Measurements from ENCODE around the gene NAA16. TPM values are rescaled to one million over a fixed set of nuclear protein-coding genes. Genes with fewer than 3 reads are reported as not detected.

NAA16 gene
- total RNA-seq, 1 experiment from 2014 or later = 8.2 TPM

GRCh38 chr13:41302743-41303142, 8.3 kb upstream of the NAA16 start:
- no peak for DNase-seq (ENCODE audit: low read depth)

GRCh38 chr13:41304551-41304950, 6.5 kb upstream of the NAA16 start:
- no peak for DNase-seq (ENCODE audit: low read depth)

GRCh38 chr13:41306271-41307145, 4.6 kb upstream of the NAA16 start:
- no peak for DNase-seq (ENCODE audit: low read depth)

- DNase-seq (ENCODE audit: low read depth) = no peak
Observed at GRCh38 chr13:41307884-41308640, 3.0 kb upstream of the NAA16 start.

- DNase-seq (ENCODE audit: low read depth) = no peak
Observed at GRCh38 chr13:41311406-41312175, 524 bp downstream of the NAA16 start.

- DNase-seq (ENCODE audit: low read depth) = peak; percentile 42
Observed at GRCh38 chr13:41312176-41312500, 1.1 kb downstream of the NAA16 start.

GRCh38 chr13:41313117-41313516, 2.0 kb downstream of the NAA16 start:
- no peak for DNase-seq (ENCODE audit: low read depth)

GRCh38 chr13:41313659-41314197, 2.7 kb downstream of the NAA16 start:
- DNase-seq (ENCODE audit: low read depth) = no peak

- DNase-seq (ENCODE audit: low read depth) = no peak
Observed at GRCh38 chr13:41315443-41316047, 4.5 kb downstream of the NAA16 start.

- no peak for DNase-seq (ENCODE audit: low read depth)
Observed at GRCh38 chr13:41317243-41317642, 6.2 kb downstream of the NAA16 start.

GRCh38 chr13:41325752-41326151, 14.7 kb downstream of the NAA16 start:
- DNase-seq (ENCODE audit: low read depth) = no peak

GRCh38 chr13:41326661-41327060, 15.6 kb downstream of the NAA16 start:
- DNase-seq (ENCODE audit: low read depth) = no peak

GRCh38 chr13:41327994-41328790, 17.1 kb downstream of the NAA16 start:
- no peak for DNase-seq (ENCODE audit: low read depth)

- no peak for DNase-seq (ENCODE audit: low read depth)
Observed at GRCh38 chr13:41332829-41333228, 21.8 kb downstream of the NAA16 start.

- no peak for DNase-seq (ENCODE audit: low read depth)
Observed at GRCh38 chr13:41334810-41335209, 23.7 kb downstream of the NAA16 start.

GRCh38 chr13:41344358-41344757, 33.3 kb downstream of the NAA16 start:
- no peak for DNase-seq (ENCODE audit: low read depth)

GRCh38 chr13:41345165-41345913, 34.3 kb downstream of the NAA16 start:
- DNase-seq (ENCODE audit: low read depth) = no peak

GRCh38 chr13:41345914-41346589, 35.0 kb downstream of the NAA16 start:
- no peak for DNase-seq (ENCODE audit: low read depth)
